ACHN (cell line): ENCODE data around the gene SYT8.
A peak's percentile ranks its signal among the peaks of the same experiment; 100 is the strongest.

Experiments
- DNase-seq: peaks from one replicate; pipeline ENCODE4 v3.0.0-alpha.2; 2015
- in situ Hi-C: cut with HindIII; loops from 2 replicates; pipeline ENCODE4 v1.10.0; 2017; ENCODE audit warnings: low sequenced_read_pairs, low pct_ligation_motif_present, low pct_unique_long_range_greater_than_20kb

SYT8 gene

DNA sequence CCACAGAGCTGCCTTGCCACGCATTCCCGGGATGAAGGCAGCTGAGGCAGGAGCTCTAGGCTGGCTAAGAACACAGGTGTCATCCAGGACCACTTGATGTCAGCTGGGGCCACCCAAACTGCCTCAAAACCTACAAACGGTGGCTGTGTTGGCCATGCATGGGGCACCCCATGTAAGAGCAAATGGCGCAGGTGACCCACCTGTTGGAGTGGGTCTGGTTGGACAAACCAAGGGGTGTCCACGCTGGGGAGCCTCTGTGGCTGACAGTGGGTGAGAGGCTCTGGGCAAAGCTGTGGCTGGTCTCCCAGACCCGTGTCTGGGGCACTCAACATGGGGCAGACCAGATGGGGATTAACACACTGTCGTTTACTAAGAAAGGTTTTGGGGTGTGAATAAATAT, 19.0 kb upstream of the SYT8 start:
- no peak for DNase-seq
- in situ Hi-C loops: no loop called here

DNA sequence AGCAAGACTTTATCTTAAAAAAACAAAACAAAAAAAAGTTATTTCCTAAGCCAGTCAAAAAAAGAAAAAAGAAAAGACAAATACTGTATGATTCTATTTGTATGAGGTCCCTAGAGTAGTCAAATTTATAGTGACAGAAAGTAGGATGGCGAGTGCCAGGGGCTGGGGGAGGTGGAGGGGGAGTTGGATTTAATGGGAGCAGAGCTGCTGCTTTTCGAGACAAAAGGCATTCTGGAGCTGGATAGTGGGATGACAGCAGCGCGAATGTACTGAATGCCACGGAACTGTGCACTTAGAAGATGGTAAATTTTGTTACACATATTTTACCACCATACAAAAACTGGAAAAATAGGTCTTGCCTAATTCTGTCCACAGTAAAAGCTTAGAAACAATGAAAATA, 17.8 kb upstream of the SYT8 start:
- no peak for DNase-seq
- in situ Hi-C loops: no loop called here

GRCh38 chr11:1817511-1817910, 17.3 kb upstream of the SYT8 start:
- DNase-seq: no peak
- in situ Hi-C loops: no loop called here

- DNase-seq: no peak
- in situ Hi-C loops: no loop called here
These were observed 15.7 kb upstream of the SYT8 start for GRCh38 chr11:1819074-1819473.

- in situ Hi-C loops: no loop called here
- DNase-seq: no peak
These were observed 14.1 kb upstream of the SYT8 start for GRCh38 chr11:1820463-1821325.

GRCh38 chr11:1821562-1821961, 13.2 kb upstream of the SYT8 start:
- in situ Hi-C loops: no loop called here
- no peak for DNase-seq

DNA sequence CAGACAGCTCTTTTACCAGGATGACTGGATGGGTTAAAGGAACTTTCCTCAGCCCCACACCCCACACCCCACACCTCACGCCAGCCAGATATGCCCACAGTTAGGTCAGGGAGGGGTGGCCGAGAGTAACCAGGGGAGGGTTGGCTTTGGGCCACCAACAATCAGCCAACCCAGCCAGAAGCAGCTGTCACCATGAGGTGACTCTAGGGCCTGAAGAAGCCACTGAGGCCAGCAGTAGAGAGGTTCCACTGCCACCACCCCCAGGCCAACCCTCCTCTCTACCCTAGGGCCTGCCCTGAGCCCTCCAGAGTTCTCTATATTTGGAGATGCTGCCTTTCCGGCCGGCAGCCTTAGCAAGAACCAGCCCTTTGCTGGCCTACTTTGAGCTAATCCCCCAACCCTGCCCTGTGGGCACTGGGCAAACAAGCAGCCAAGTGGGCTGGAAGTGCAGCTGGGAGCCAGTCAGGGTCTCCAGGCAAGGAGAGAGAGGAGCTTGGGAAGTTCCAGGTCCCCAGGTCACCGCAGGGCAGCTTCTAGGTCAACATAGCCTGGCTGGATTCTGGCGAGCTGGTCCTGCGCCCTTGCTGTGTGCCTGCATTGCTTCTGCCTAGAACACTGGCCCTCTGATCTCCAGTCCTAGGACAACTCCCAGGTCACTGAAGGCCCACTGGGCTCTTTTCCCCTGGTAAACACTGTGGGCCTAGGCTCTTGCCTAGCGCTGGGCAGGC, 12.0 kb upstream of the SYT8 start:
- no peak for DNase-seq
- in situ Hi-C loops: no loop called here

DNA sequence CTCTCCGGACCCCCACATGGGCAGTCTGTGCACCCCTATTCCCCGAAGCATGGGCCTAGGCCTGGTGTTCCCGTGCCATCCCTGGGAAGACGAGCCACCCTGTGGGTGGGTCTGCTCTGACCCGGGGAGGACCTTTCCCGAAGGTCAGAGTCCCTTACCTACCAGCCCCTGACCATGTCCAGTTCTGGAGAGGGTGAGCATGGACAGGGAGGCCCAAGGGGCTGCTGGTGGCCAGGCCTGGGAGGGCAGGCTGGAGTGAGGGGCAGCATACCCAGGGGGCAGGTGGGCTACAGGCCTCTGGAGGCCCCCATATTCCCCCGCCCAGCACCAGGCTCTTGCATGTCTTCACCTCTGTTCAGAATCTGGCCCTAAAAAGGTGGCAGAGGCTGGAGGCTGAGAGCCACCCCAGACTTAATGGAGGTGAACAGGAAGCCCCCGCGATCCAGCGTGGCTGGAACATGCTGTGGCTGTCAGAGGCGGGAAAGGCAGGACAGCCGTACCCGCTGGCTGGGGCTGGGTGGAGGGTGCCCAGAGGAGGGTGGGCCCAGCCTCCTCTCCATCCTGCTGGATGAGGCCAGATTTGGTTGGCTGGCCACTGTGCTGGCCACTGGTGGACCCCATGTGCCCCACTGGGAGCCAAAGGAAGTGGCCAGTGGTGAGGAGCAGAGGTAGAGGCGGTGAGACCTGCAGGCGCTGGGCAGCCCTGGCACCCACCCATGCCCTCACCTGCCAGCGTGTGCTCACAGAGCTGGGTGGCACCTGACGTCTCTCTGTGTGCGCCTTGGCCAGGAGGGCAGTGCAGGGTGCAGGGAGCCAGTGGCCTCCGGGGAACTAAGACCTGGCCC, 11.2 kb upstream of the SYT8 start:
- no peak for DNase-seq
- in situ Hi-C loops: no loop called here

DNA sequence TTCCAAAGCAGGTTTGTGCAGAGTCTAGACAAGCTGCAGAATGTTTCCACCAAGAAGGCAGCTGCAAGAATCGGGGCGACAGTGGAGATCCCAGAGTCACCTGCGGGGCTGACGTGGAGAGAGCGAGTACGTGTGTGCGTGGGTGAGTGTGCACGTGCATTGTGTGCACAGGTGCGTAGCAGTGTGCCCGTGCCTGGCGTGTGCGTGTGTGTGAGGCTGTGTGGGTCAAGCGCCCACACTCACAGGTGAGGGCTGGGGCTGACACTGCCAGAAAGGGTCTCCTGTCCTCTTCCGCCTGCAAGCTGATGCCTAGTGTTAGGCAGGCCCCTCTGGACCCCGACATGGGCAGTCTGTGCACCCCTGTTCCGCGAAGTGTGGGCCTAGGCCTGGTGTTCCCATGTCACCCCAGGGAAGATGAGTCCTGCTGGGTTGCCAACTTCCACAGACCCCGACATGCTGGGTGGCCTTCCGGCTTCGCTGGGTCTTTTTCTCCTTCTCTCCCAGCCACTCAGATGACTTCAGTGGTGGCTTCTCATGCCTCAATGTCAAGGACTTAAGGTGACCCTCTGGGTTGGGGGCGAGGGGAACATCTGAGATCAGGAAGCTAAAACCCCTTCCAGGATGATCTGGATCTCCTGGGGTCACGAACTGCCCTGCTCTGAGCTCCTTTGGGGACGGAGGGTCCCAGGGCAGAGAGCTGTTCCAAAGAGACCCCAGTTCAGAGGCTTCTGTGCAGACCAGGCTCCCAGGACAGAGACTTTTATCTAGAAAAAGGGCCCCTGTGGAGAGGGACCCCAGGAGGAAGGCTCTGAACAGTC, 10.4 kb upstream of the SYT8 start:
- in situ Hi-C loops: no loop called here
- DNase-seq: no peak

- no peak for DNase-seq
- in situ Hi-C loops: no loop called here
These were observed 9.6 kb upstream of the SYT8 start for GRCh38 chr11:1825039-1825740.

- no peak for DNase-seq
- in situ Hi-C loops: no loop called here
These were observed 8.9 kb upstream of the SYT8 start for GRCh38 chr11:1825785-1826451.

DNA sequence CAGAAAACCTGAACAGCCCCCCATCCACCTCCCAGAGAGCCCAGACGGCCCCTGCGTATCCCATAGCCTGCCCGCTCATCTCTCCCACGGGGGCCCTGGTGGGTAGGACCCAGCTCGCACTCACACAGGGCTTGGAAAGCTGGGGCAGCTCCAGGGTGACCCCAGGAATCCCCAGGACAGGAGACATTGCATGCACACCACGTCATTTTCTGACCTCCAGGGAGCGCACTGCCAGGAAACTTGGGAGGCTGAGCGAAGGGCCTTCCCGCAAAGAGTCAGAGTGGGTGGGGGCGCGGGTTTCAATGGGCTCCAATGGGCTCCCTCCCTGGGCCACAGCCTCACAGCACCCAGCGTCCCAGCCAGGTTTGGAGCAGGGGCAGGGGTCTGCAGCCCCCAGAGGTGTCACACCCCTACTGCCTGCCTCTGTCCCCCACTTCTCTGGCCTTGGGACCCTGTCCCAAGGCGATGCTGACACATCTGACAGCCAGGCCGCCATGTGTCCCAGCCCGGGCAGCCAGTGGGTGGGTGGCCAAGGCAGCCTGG, 8.2 kb upstream of the SYT8 start:
- in situ Hi-C loops: no loop called here
- DNase-seq: peak; percentile 43

- in situ Hi-C loops: no loop called here
- peak; percentile 76 for DNase-seq
These were observed 7.5 kb upstream of the SYT8 start for GRCh38 chr11:1827095-1827813.

DNA sequence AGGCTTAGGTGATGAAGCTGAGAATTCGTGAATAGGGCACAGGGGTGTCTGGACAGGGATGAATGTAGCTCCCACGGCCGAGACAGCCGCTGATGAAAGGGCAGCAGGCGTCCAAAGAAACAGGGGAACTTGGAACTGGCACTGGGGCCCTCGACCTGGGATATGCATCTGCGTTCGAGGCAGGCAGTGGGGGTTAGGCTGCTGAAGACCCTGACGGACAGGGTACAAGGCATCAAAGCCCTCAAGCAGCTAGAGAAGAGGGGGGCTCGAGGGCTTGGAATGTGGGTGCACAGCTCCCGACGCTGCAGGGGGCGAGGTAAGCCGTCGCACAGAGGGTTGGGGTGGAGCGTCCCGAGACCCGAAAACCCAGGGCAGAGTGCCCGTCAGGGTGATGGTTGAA, 6.9 kb upstream of the SYT8 start:
- in situ Hi-C loops: no loop called here
- DNase-seq: no peak

- DNase-seq: no peak
- in situ Hi-C loops: no loop called here
These were observed 6.2 kb upstream of the SYT8 start for GRCh38 chr11:1828542-1828941.

DNA sequence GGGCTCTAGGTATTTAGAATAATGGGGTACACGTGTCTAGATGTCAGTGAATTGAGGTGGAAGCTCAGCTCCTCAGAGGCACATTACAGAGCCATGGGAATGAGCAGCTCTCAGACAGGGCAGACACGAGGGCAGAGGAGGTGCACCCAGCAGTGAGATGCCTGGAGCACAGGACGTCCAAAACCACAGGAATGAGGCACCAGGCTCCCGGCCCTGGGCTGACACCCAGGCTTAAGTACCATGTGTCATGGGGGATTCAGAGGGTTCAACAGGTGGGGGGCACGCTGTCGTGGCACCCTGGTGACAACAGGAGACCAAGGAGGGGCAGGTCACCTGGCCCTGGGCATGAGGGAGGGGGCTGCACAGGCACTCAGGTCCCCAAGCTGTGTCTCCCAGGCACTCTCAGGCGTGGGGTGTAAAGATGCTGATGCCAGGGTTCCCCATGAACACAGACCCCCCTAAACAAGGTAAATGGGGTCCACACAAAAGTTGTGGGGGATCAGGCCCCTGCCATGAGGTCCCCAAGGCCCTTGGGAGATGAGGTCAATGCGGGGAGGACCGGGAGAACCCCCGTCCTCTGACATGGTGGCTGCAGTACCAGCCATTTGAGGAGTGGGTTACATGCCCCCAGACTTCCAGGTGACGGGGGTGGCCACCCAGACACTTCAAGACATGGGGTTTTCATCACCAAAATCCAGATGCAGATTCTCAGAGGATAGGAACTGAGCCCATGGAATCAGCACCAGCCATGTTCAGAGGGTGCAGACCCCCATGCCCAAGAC, 5.6 kb upstream of the SYT8 start:
- peak; percentile 78 for DNase-seq
- in situ Hi-C loops: no loop called here
